DMS114 treated with DMSO at 0.1 percent for 48 hours (cell line): ENCODE measurements around the gene GPR146.

Experiments
- DNase-seq: peaks from one replicate; lab custom pipeline; 2025; ENCODE audit not compliant: unreplicated experiment; lab: John Stamatoyannopoulos, UW

The GPR146 gene

GRCh38 chr7:1090686-1091643, 46.6 kb downstream of the GPR146 start:
- DNase-seq: no peak

DNA sequence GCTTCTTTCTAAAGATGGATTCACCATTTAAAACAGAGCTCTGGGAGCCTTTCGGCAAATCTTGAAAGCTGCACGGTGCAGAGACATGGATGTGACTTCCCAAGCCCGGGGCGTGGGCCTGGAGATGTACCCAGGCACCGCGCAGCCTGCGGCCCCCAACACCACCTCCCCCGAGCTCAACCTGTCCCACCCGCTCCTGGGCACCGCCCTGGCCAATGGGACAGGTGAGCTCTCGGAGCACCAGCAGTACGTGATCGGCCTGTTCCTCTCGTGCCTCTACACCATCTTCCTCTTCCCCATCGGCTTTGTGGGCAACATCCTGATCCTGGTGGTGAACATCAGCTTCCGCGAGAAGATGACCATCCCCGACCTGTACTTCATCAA, 47.3 kb downstream of the GPR146 start:
- no peak for DNase-seq

- no peak for DNase-seq
These were observed 47.9 kb downstream of the GPR146 start for GRCh38 chr7:1092161-1092632.

- no peak for DNase-seq
These were observed 48.6 kb downstream of the GPR146 start for GRCh38 chr7:1092806-1093501.

GRCh38 chr7:1093502-1093843, 49.1 kb downstream of the GPR146 start:
- DNase-seq: no peak

DNA sequence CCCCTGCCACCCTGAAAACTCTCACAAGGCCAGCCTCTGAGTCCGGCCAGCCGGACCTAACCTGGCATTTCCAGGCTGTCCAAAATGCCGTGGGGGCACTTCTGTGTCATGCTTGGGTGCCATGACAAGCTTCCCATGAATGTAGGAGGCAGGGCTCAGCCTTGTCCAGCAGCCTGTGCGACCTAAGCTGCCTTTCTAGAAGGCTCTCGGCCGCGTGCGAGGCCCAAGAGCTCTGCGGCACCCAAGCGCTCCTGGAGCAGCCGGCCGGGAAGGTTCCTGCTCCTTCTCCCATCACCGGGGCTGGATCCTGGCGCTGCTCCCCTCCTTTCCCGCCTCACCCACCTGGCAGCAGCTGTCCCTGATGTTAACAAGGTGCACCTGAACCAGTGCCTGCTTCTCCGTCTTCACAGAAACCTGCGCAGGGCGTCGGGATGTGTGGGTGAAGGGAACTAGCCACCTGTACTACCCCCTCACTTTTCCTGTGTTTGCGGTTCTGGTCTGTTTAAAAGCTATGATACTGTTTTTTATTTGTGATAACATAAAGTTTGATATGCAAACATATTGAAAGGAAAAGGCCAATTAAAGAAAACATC, 49.7 kb downstream of the GPR146 start:
- no peak for DNase-seq

GRCh38 chr7:1094870-1095269, 50.5 kb downstream of the GPR146 start:
- no peak for DNase-seq

DNA sequence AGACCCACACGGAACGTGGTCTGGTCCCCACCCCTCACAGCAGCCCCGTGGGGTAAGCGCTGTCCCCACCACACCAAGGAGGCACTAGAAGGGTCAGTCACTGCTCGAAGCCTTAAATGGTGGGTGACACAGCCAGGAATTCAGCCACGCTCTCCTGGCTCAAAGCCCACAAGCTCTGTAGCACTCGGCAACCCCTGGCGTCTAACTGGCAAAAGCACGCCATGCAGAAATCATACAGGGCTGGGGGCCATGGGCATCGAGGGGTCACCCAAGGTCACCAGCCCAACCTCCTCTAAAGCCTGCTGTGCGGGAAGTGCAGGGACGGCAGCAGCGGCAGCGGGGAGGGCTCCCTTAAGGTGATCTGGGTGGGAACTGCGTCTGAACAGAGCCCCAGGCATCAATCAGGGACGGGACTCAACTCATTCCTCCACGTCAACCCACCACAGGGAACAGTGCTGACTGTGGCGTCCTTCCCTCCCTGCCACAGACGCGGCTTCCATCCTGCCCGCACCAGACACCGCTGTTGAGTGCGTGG, 51.3 kb downstream of the GPR146 start:
- no peak for DNase-seq

DNA sequence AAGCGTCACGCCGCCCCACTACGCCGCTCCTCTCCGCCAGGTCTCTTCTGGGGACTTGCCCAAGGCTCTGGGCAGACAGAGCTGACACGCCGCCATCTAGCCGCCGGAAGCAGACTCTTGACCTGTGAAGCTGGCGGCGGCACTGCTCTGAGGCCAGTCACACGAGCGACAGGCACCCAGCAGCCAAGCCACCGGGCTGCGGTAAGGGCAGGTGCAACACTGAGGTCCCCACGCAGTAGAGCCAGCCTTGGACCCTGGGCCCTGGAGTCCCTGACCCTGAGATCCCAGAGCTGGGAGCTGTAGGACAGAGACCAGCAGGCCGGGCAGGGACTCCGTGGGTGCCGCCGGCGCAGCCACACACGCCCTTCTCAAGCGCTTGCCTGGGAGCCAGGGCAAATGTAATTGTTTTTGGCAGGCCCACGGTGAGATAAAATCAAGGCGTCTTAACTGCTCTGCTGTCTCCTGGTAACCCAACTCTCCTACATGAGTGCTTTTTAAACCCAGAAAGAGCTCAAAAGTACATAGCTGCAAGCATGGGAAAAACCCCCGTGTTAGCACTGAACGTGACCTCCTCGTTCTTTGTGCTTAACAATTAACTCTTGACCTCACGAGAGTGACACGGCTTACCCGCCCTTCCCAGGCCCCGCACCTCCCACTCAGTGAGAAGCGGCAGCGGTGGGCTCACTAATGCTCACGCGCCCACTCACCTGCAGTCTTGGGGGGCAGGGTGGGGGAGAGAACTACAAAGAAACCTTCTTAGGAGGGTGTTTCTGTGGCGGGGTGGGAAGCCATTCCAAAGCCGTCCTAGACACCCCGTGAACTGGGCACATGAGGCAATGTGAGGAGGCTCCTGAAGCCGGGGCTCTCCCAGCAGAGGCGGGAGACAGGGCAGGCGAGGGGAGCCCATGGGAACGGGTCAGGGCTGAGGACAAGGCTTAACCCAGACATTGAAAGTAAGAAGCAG, 52.1 kb downstream of the GPR146 start:
- no peak for DNase-seq

- DNase-seq: no peak
These were observed 52.8 kb downstream of the GPR146 start for GRCh38 chr7:1097120-1097504.

DNA sequence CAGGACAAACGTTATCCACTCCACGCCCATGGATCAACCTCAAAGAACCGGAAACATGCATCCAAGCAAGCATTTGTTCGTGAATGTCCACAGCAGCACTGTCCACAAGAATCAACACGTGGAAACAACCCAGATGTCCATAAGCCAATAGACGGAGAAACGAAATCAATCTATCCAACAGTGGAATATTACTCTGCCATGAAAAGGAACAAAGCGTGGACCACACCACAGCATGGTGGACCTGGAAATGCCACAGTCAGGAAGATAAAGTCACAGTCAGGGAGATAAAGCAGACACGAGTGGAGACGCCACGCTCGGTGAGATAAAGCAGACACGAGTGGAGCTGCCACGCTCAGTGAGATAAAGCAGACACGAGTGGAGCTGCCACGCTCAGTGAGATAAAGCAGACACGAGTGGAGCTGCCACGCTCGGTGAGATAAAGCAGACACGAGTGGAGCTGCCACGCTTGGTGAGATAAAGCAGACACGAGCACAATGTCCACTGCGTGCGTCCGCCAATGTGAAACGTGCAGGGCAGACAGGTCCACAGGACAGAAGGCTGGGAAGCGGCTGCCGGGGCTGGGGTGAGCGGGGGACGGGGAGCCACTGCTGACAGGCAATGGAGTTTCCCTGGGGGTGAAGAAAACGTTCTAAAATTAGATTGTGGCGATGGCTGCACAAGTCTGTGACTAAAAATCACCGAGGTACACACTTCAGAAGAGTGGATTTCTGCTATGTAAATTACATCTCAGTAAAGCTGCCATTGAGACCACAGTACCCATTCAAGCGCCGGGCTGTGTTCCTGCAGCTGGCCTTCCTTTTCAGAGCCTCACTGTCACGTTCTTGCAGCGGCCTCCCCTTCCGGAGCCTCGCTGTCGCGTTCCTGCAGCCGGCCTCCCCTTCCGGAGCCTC, 54.2 kb downstream of the GPR146 start:
- DNase-seq: no peak

- no peak for DNase-seq
These were observed 54.8 kb downstream of the GPR146 start for GRCh38 chr7:1099154-1099542.

DNA sequence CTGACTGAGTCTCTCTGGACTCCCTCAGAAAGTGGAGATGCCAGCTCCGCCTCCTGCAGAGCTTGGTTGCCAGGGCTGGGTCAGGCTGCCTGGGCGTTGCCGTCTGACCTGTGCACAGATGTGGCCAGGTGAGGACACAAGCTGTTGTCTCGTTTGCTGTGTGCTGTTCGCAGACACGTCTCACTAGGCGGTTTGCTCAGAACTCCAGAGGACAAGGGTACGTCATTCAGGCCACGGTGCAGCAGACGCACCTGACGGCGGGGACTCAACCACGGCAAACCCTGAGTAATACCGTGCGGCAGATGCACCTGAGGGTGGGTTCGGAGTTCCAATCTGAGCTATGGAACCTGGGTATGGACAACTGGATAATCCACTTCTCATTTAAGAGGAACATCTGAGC, 55.3 kb downstream of the GPR146 start:
- no peak for DNase-seq

GRCh38 chr7:1100386-1100785, 56.0 kb downstream of the GPR146 start:
- no peak for DNase-seq

- no peak for DNase-seq
These were observed 56.7 kb downstream of the GPR146 start for GRCh38 chr7:1100834-1101562.

GRCh38 chr7:1101563-1102431, 57.5 kb downstream of the GPR146 start:
- no peak for DNase-seq

- no peak for DNase-seq
These were observed 58.9 kb downstream of the GPR146 start for GRCh38 chr7:1103009-1103788.
